ENCODE results near the gene CENPV. TPM values are rescaled to one million over a fixed set of nuclear protein-coding genes. Genes with fewer than 3 reads are reported as not detected.
A peak's percentile ranks its signal among the peaks of the same experiment; 100 is the strongest.
"Not testable (repeated sequence)": the region's sequence is repeated elsewhere in the genome, so short reads cannot be mapped to it uniquely, and the experiment has no call there.

Gene CENPV
- total RNA-seq, 1 donor from 2014 or later, result 91.3 TPM

GRCh38 chr17:16314189-16314588 is 39.1 kb downstream of the CENPV start:
- TF ChIP-seq, protein P1, sequence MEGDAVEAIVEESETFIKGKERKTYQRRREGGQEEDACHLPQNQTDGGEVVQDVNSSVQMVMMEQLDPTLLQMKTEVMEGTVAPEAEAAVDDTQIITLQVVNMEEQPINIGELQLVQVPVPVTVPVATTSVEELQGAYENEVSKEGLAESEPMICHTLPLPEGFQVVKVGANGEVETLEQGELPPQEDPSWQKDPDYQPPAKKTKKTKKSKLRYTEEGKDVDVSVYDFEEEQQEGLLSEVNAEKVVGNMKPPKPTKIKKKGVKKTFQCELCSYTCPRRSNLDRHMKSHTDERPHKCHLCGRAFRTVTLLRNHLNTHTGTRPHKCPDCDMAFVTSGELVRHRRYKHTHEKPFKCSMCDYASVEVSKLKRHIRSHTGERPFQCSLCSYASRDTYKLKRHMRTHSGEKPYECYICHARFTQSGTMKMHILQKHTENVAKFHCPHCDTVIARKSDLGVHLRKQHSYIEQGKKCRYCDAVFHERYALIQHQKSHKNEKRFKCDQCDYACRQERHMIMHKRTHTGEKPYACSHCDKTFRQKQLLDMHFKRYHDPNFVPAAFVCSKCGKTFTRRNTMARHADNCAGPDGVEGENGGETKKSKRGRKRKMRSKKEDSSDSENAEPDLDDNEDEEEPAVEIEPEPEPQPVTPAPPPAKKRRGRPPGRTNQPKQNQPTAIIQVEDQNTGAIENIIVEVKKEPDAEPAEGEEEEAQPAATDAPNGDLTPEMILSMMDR (conservative IDR thresholded peaks at IDR 0.05; ENCODE audit: low read depth, low read length), result no peak
- no peak for DNase-seq (ENCODE audit: low read depth)
- no peak overlapping the region for H3K4me3 ChIP-seq (ENCODE audit: low read depth, low read length)

DNA sequence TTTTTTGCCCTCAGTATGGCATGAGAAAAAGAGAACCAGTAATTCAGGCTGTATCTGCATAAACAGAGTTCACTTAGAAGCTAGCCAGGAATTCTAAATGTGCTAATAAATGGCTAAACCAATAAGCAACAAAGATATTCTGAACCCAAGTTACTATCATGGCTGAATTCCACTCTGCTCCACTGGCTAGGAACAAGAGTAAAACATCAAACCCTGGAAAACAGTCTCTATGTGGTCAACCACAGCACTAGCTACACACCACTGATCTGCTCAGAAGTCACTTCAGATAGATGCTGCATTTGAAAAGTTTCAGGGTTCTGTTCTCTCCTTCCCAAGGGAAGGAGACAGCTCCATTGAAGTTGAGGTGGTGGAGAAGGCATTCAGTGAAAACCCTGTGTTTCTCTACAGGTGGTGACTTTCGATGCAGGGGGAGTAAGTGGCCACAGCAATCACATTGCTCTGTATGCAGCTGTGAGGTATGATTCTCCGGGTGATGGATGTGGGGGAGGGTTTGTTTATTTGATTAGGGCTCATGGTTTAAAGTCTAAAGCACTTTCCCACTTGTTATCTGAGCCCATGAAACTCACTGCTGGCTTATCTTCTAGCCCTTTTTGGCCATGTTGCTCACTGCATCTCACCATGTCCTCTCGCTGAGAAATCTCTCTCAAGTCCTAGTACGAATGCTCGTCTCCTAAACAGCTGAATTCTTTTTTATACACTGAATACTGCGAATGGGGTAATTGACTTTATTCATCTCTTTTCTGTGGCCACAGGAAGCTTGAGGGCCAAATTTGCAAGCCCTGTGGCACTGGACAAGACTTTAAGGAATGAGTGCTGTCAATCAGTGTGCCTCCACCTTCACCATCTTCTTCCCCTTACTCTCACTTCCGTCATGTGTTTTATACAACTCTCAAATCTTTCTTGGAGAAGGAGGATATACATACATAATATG is 39.9 kb downstream of the CENPV start:
- DNase-seq (ENCODE audit: low read depth), result peak; percentile 91
- H3K4me3 ChIP-seq (ENCODE audit: low read depth, low read length), result no peak overlapping the region
- TF ChIP-seq, protein P1 (conservative IDR thresholded peaks at IDR 0.05; ENCODE audit: low read depth, low read length), result no peak

DNA sequence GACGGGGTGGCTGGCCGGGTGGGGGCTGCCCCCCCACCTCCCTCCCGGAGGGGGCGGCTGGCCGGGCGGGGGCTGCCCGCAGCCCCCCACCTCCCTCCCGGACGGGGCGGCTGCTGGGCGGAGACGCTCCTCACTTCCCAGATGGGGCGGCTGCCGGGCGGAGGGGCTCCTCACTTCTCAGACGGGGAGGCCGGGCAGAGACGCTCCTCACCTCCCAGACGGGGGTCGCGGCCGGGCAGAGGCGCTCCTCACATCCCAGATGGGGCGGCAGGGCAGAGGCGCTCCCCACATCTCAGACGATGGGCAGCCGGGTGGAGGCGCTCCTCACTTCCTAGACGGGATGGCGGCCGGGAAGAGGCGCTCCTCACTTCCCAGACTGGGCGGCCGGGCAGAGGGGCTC is 41.2 kb downstream of the CENPV start:
- not testable (repeated sequence) for H3K4me3 ChIP-seq (ENCODE audit: low read depth, low read length); DNase-seq (ENCODE audit: low read depth)

GRCh38 chr17:16306211-16306610 is 47.1 kb downstream of the CENPV start:
- no peak for DNase-seq (ENCODE audit: low read depth)
- TF ChIP-seq, protein P1 (conservative IDR thresholded peaks at IDR 0.05; ENCODE audit: low read depth, low read length), result no peak

GRCh38 chr17:16304830-16305229 is 48.4 kb downstream of the CENPV start:
- no peak for DNase-seq (ENCODE audit: low read depth)
- H3K4me3 ChIP-seq (ENCODE audit: low read depth, low read length), result no peak overlapping the region
- TF ChIP-seq, protein P1 (conservative IDR thresholded peaks at IDR 0.05; ENCODE audit: low read depth, low read length), result peak; percentile 65

More at GRCh38 chr17:16306211-16306610, 47.1 kb downstream of the CENPV start:
- no peak overlapping the region for H3K4me3 ChIP-seq (ENCODE audit: low read depth, low read length)

- TF ChIP-seq, protein P1 (conservative IDR thresholded peaks at IDR 0.05; ENCODE audit: low read depth, low read length), result no peak
- H3K4me3 ChIP-seq (ENCODE audit: low read depth, low read length), result no peak overlapping the region
- DNase-seq (ENCODE audit: low read depth), result no peak
These were observed 50.4 kb downstream of the CENPV start for GRCh38 chr17:16302856-16303255.

GRCh38 chr17:16301963-16302855 is 51.1 kb downstream of the CENPV start:
- DNase-seq (ENCODE audit: low read depth), result no peak
- TF ChIP-seq, protein P1 (conservative IDR thresholded peaks at IDR 0.05; ENCODE audit: low read depth, low read length), result no peak
- no peak overlapping the region for H3K4me3 ChIP-seq (ENCODE audit: low read depth, low read length)

Measured in epithelial cell of proximal tubule (primary cell).